ENCODE measurements around the gene RLN3. TPM values are rescaled to one million over a fixed set of nuclear protein-coding genes. Genes with fewer than 3 reads are reported as not detected.

RLN3 gene
- total and polyA plus RNA-seq, 2 of the 8 experiments (the other 6 are each of a cell fraction or from before 2014, with no cell fraction given): not detected

DNA sequence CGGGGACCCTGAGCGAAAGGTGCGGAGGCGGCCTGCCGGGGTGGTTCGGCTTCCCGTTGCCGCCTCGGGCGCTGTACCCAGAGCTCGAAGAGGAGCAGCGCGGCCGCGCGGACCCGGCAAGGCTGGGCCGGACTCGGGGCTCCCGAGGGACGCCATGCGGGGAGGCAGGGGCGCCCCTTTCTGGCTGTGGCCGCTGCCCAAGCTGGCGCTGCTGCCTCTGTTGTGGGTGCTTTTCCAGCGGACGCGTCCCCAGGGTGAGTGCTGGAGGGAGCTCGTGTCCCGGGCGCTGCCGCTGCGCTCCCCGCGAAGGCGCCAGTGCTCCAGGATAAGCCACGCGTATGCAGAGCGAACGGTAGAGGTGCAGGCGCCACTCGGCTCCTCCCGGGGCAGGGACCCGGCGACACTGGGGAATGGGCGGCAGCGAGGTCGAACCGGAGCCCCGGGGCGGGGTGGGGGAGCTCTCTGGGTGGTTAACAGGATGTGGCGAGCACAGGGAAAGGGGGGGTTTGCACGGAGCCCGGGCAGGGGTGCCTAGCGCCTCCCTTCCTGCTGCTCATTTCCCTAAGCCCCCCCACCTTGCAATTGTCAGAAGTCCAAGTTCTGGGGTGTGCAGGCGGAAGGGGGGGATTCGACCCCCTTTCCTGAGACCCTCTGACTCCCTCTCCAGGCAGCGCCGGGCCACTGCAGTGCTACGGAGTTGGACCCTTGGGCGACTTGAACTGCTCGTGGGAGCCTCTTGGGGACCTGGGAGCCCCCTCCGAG is 4.0 kb downstream of the RLN3 start, which contains the start of gene IL27RA (continued):
- TF ChIP-seq JUND (IDR thresholded peaks at IDR 0.05; ENCODE audit: low read length): no peak
- no peak for TF ChIP-seq TCF12 (IDR thresholded peaks at IDR 0.05; ENCODE audit: low read depth, low read length)
- no peak for TF ChIP-seq BCL11A (IDR thresholded peaks at IDR 0.05; ENCODE audit: low read depth in 2 of 2, low read length in 2 of 2)
- TF ChIP-seq NANOG (IDR thresholded peaks at IDR 0.05; ENCODE audit: insufficient read depth, low read depth, low read length, poor library complexity, severe bottlenecking): no peak
- no peak for TF ChIP-seq CBX5 (IDR thresholded peaks at IDR 0.05; ENCODE audit: low read depth, low read length)
- no peak for TF ChIP-seq RNF2 (IDR thresholded peaks at IDR 0.05; ENCODE audit: borderline replicate concordance, low read depth, low read length, missing control alignments, poor library complexity, severe bottlenecking)
- TF ChIP-seq POLR2A (IDR thresholded peaks at IDR 0.05; ENCODE audit: control extremely low read depth in 1 of 2, low read depth in 2 of 2, low read length in 2 of 2): no peak
- TF ChIP-seq, protein P1, sequence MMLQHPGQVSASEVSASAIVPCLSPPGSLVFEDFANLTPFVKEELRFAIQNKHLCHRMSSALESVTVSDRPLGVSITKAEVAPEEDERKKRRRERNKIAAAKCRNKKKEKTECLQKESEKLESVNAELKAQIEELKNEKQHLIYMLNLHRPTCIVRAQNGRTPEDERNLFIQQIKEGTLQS (IDR thresholded peaks at IDR 0.05; ENCODE audit: insufficient read depth, low read depth, low read length): no peak
- TF ChIP-seq RXRA (IDR thresholded peaks at IDR 0.05; ENCODE audit: insufficient read depth, low read depth, low read length): no peak
- TF ChIP-seq SIRT6 (IDR thresholded peaks at IDR 0.05; ENCODE audit: low read length): no peak
- TF ChIP-seq EGR1 (IDR thresholded peaks at IDR 0.05; ENCODE audit: borderline replicate concordance, low read depth, low read length): peak; percentile 35; the same call in 1 of the 2 replicates
- TF ChIP-seq SIN3A (conservative IDR thresholded peaks at IDR 0.05 in 1 of 2, IDR thresholded peaks at IDR 0.05 in 1 of 2; ENCODE audit: low read depth in 1 of 2, low read length in 2 of 2): no peak
- no peak for TF ChIP-seq KDM5A (IDR thresholded peaks at IDR 0.05; ENCODE audit: low read length)
- TF ChIP-seq GABPA (IDR thresholded peaks at IDR 0.05; ENCODE audit: borderline replicate concordance, insufficient read depth, low read length): no peak
- TF ChIP-seq POU5F1 (IDR thresholded peaks at IDR 0.05; ENCODE audit: low read depth, low read length): no peak
- TF ChIP-seq CEBPB (IDR thresholded peaks at IDR 0.05; ENCODE audit: low read depth, low read length): no peak
- TF ChIP-seq BRCA1 (IDR thresholded peaks at IDR 0.05; ENCODE audit: low read depth, low read length): no peak
- no peak for TF ChIP-seq EZH2 (IDR thresholded peaks at IDR 0.05; ENCODE audit: low read depth, low read length, severe bottlenecking)
- no peak for TF ChIP-seq CHD2 (IDR thresholded peaks at IDR 0.05; ENCODE audit: low read length)
- peak; percentile 82; the same call in 1 of the 2 replicates for TF ChIP-seq RBBP5 (IDR thresholded peaks at IDR 0.05; ENCODE audit: borderline replicate concordance, low read depth, low read length)
- no peak for TF ChIP-seq NRF1 (IDR thresholded peaks at IDR 0.05; ENCODE audit: low read depth, low read length)
- TF ChIP-seq, protein P2, sequence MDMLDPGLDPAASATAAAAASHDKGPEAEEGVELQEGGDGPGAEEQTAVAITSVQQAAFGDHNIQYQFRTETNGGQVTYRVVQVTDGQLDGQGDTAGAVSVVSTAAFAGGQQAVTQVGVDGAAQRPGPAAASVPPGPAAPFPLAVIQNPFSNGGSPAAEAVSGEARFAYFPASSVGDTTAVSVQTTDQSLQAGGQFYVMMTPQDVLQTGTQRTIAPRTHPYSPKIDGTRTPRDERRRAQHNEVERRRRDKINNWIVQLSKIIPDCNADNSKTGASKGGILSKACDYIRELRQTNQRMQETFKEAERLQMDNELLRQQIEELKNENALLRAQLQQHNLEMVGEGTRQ (IDR thresholded peaks at IDR 0.05; ENCODE audit: low read length): no peak
- peak; percentile 81 for TF ChIP-seq ASH2L (IDR thresholded peaks at IDR 0.05; ENCODE audit: low read length)
